Kidney (tissue), 14 donors: ENCODE measurements around the gene ZSWIM5. TPM values are rescaled to one million over a fixed set of nuclear protein-coding genes. Genes with fewer than 3 reads are reported as not detected.

Experiments
- DNase-seq, 5 donors: peaks; one replicate each; pipeline ENCODE4 v3.0.0-alpha.2; 2013 to 2020
- FAIRE-seq: peaks from 2 replicates; lab custom pipeline; 2012; peaks lifted over from hg19 to GRCh38; lab: Jason Lieb, UNC
- H3K27ac ChIP-seq, 2 donors: one replicate each; pipeline ENCODE4 v1.7.0; 2013; ENCODE audit warnings: low read depth in 2 of 2, low read length in 2 of 2, inconsistent platforms in 1 of 2
- H3K27me3 ChIP-seq: one replicate; pipeline ENCODE4 v1.7.1; 2013; ENCODE audit warnings: low read length, inconsistent platforms; ENCODE audit not compliant: control insufficient read depth, insufficient read depth
- H3K36me3 ChIP-seq, 3 donors: one replicate each; pipeline versions ENCODE4 v1.7.0 to v1.7.1; 2013; ENCODE audit warnings: low read length in 3 of 3, control low read depth in 1 of 3, inconsistent platforms in 1 of 3; ENCODE audit not compliant: insufficient read depth in 3 of 3, control insufficient read depth in 2 of 3
- H3K4me1 ChIP-seq, 3 donors: one replicate each; pipeline versions ENCODE4 v1.7.0 to v1.7.1; 2013; ENCODE audit warnings: low read length in 3 of 3, inconsistent platforms in 1 of 3, low read depth in 1 of 3; ENCODE audit not compliant: control insufficient read depth in 2 of 3, insufficient read depth in 2 of 3
- H3K4me3 ChIP-seq, 3 donors: one replicate each; pipeline versions ENCODE4 v1.7.0 to v1.8.1; 2013; ENCODE audit warnings: low read length in 3 of 3, control low read depth in 1 of 3, inconsistent platforms in 1 of 3
- H3K9ac ChIP-seq, 3 donors: one replicate each; pipeline versions ENCODE4 v1.7.0 to v1.7.1; 2013; ENCODE audit warnings: low read length in 3 of 3, control low read depth in 1 of 3, inconsistent platforms in 1 of 3
- H3K9me3 ChIP-seq, 3 donors: one replicate each; pipeline versions ENCODE4 v1.7.0 to v1.7.1; 2013; ENCODE audit warnings: low read length in 3 of 3, control low read depth in 1 of 3, inconsistent platforms in 1 of 3; ENCODE audit not compliant: control insufficient read depth in 2 of 3, insufficient read depth in 1 of 3
- intact Hi-C: fragments of 100-400 bp; cut with DNase I; formaldehyde crosslinking; loops from one replicate; pipeline ENCODE4 v1.11.1; 2022
- polyA plus RNA-seq: library from polyadenylated mRNA; stranded (reverse); fragments of 350-450 nt; fragmentation: Illumina TruSeq; extraction: RNeasy Lipid Tissue Mini Kit (QIAGEN cat#74804); gene quantifications from one replicate; pipeline ENCODE4 v1.2.3, GENCODE V29; 2014; ENCODE audit warnings: low read depth, low replicate concordance; ENCODE audit not compliant: insufficient read depth
- total RNA-seq: library from RNA; stranded (reverse); fragmentation: NEBNext Ultra II Directional; extraction: Animal tissue kit (Norgen Biotek cat#: 25700); gene quantifications from one replicate; pipeline ENCODE4 v1.2.1, GENCODE V29; 2021
- TF ChIP-seq, protein P1 (sequence below): IDR thresholded peaks from 3 replicates; pipeline ENCODE4 v1.5.1; 2012; ENCODE audit warnings: mild to moderate bottlenecking, moderate library complexity, borderline replicate concordance; ENCODE audit not compliant: insufficient read depth; ENCODE audit errors: extremely low read depth
- donor health status: control.
- donor health status: control.
- donor health status: control.
- donor health status: control.
- donor health status: control.
- donor health status: DM: yes; HTN: yes; CAD: no.
- donor health status: Normal renal cell carcinoma (clear cell type).

Gene ZSWIM5
- total and polyA plus RNA-seq, 2 donors from 2014 or later: 1.9 to 4.8 TPM

DNA sequence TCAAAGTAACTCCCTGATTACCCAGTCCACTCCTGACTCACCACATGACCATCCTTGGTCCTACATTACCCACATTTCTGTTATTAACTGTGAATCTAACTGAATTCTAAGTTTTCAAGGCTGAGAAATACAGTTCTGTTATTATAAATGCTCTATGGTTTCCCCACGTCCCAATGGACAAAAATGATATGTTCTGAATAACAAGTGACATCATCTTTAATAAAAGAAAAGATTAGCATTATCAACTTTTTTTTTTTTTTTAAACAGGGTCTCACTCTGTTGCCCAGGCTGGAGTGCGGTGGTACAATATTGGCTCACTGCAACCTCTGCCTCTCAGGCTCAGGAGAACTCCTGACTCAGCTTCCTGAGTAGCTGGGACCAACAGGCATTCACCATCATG is 59.6 kb downstream of the ZSWIM5 start:
- Histone ChIP-seq H3K4me1 (no peaks in the 10 kb centered on the region), H3K36me3 (no peaks in the 10 kb centered on the region), H3K9me3 (no peaks in the 10 kb centered on the region), H3K9ac (no peak overlapping the region), H3K27ac (no peak overlapping the region), H3K4me3 (no peak overlapping the region), H3K27me3 (no peaks in the 10 kb centered on the region)
- FAIRE-seq (no peak), DNase-seq (no peak)
- intact Hi-C loops: no loop called here
- TF ChIP-seq, protein P1, sequence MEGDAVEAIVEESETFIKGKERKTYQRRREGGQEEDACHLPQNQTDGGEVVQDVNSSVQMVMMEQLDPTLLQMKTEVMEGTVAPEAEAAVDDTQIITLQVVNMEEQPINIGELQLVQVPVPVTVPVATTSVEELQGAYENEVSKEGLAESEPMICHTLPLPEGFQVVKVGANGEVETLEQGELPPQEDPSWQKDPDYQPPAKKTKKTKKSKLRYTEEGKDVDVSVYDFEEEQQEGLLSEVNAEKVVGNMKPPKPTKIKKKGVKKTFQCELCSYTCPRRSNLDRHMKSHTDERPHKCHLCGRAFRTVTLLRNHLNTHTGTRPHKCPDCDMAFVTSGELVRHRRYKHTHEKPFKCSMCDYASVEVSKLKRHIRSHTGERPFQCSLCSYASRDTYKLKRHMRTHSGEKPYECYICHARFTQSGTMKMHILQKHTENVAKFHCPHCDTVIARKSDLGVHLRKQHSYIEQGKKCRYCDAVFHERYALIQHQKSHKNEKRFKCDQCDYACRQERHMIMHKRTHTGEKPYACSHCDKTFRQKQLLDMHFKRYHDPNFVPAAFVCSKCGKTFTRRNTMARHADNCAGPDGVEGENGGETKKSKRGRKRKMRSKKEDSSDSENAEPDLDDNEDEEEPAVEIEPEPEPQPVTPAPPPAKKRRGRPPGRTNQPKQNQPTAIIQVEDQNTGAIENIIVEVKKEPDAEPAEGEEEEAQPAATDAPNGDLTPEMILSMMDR: no peak

DNA sequence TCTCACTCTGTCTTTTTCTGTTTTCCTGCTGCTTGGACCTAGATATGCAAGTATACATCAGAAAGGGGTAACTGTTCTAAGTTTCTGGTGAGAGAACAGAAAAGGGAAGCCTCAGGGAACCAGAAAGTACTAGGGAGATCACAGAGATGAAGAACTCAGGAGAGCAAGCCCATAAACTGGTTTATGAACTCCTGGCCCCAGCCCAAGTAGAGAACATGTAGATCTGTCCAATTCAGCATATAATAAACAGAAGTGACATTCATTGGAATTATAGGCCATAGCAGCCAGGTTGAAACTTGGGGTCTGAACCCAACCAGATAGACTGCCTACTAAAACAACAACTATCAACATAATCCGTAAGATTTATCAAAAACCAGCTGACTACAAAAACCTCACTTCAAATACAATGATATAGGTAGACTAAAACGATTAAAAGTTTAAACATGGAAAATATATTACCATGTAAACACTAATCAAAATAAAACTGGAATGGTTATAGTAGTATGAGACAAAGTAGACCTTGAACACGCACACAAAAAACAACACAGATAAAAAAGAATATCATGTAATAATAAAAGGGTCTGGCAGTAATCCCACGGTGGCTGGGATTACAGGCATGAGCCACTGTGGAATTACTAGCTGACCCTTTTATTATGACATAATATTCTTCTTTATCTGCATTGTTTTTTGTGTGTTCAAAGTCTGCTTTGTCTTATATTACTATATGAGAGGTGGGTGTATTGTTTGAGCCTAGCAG is 65.0 kb downstream of the ZSWIM5 start:
- intact Hi-C loops: no loop called here
- Histone ChIP-seq H3K4me1 (no peaks in the 10 kb centered on the region), H3K9me3 (no peaks in the 10 kb centered on the region), H3K36me3 (no peaks in the 10 kb centered on the region), H3K27ac (no peak overlapping the region), H3K4me3 (no peak overlapping the region), H3K9ac (no peak overlapping the region), H3K27me3 (no peaks in the 10 kb centered on the region)
- no peak for DNase-seq
- TF ChIP-seq, protein P1: no peak
- no peak for FAIRE-seq

DNA sequence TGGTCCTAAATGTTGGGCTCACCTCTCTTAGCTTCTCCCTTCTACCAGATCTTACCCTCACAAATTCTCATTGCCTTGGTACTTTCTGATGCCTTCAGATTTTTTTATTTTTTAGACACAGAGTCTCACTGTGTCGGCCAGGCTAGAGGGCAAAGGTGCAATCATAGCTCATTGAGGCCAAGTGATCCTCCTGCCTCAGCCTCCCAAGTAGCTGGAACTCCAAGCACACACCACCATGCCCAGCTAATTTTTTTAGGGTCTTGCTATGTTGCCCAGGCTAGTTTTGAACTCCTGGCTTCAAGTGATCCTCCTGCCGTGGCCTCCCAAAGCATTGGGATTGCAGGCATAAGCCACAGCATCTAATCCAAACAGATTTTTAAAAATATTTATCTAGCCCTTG is 69.4 kb downstream of the ZSWIM5 start:
- Histone ChIP-seq H3K27me3 (no peaks in the 10 kb centered on the region), H3K36me3 (no peaks in the 10 kb centered on the region), H3K9ac (no peak overlapping the region), H3K9me3 (no peaks in the 10 kb centered on the region), H3K4me3 (no peak overlapping the region), H3K27ac (no peak overlapping the region), H3K4me1 (peaks cover 0 to 4% (median 0%) of the 10 kb centered on the region in 3 donors)
- intact Hi-C loops: no loop called here
- no peak for FAIRE-seq
- no peak for DNase-seq
- TF ChIP-seq, protein P1: no peak
